Endothelial cell of umbilical vein (primary cell): ENCODE results near the gene USP16. TPM values are rescaled to one million over a fixed set of nuclear protein-coding genes. Genes with fewer than 3 reads are reported as not detected.

Source experiments
- BruUV-seq: library from RNA; stranded (reverse); fragments of 400-500 nt; replicated peaks from 2 replicates; lab custom pipeline; 2021; lab: Mats Ljungman, UMichigan
- CTCF ChIA-PET: fragments of 300-600, 350-600 bp; sonication (Branson Sonifier 250); formaldehyde crosslinking; loops from one replicate; lab custom pipeline; 2021; ENCODE audit warnings: antibody characterized with exemption, inconsistent platforms; lab: Charles Lee
- POLR2A ChIA-PET: fragments of 300-600, 350-600 bp; sonication (Branson Sonifier 250); formaldehyde crosslinking; loops from one replicate; lab custom pipeline; 2021; ENCODE audit warnings: antibody characterized with exemption, inconsistent platforms; lab: Charles Lee
- DNase-seq: peaks from one replicate; pipeline ENCODE4 v3.0.0-alpha.2; 2011; ENCODE audit warnings: low read depth, low spot score
- FAIRE-seq: peaks from 2 replicates; lab custom pipeline; 2011; peaks lifted over from hg19 to GRCh38; lab: Jason Lieb, UNC
- H2AFZ ChIP-seq: 2 replicates; pipeline ENCODE4 v1.6.0; 2012; ENCODE audit warnings: low read depth, low read length, control low read depth, inconsistent platforms
- H3K27ac ChIP-seq: 2 replicates; pipeline ENCODE4 v1.5.1; 2011; ENCODE audit warnings: low read depth, mild to moderate bottlenecking, control low read depth, low read length, moderate library complexity; ENCODE audit not compliant: insufficient read depth
- H3K27me3 ChIP-seq, 2 experiments: 2 replicates each; pipeline versions ENCODE4 v1.6.0 to v1.6.1; 2011; ENCODE audit warnings: low read length in 2 of 2, mixed read lengths in 1 of 2; ENCODE audit not compliant: control insufficient read depth in 2 of 2, insufficient read depth in 2 of 2
- H3K36me3 ChIP-seq, 2 experiments: 2 replicates in 1 of 2; 3 replicates in 1 of 2; pipeline ENCODE4 v1.5.1; 2011; ENCODE audit warnings: low read length in 2 of 2, mild to moderate bottlenecking in 1 of 2, moderate library complexity in 1 of 2; ENCODE audit not compliant: control insufficient read depth in 2 of 2, insufficient read depth in 2 of 2; ENCODE audit errors: extremely low read depth in 1 of 2
- H3K4me1 ChIP-seq: 3 replicates; pipeline ENCODE4 v1.5.1; 2011; ENCODE audit warnings: mild to moderate bottlenecking, low read length; ENCODE audit not compliant: control insufficient read depth, insufficient read depth; ENCODE audit errors: extremely low read depth
- H3K4me2 ChIP-seq: 2 replicates; pipeline ENCODE4 v1.6.1; 2011; ENCODE audit warnings: low read length, control low read depth, mixed read lengths; ENCODE audit not compliant: insufficient read depth
- H3K4me3 ChIP-seq, 3 experiments: fragments of 200-600 bp in 1 of 3; sonication (generic), shearing (Covaris generic) in 1 of 3; replicated peaks in 1 of 3; 2 replicates each; pipeline ENCODE4 v1.5.1; 2011 to 2016; ENCODE audit warnings: control low read depth in 3 of 3, low read length in 3 of 3, mild to moderate bottlenecking in 2 of 3, inconsistent platforms in 1 of 3, low read depth in 1 of 3, moderate library complexity in 1 of 3; ENCODE audit not compliant: insufficient read depth in 1 of 3
- H3K79me2 ChIP-seq: 2 replicates; pipeline ENCODE4 v1.6.0; 2012; ENCODE audit warnings: low read length, inconsistent platforms; ENCODE audit not compliant: control insufficient read depth, insufficient read depth
- H3K9ac ChIP-seq: replicated peaks from 2 replicates; pipeline ENCODE3; 2011; ENCODE audit warnings: low read length, control low read depth; ENCODE audit not compliant: insufficient read depth; ENCODE audit errors: extremely low read depth
- H3K9me1 ChIP-seq: replicated peaks from 3 replicates; pipeline ENCODE4 v1.6.0; 2011; ENCODE audit warnings: mild to moderate bottlenecking, low read length; ENCODE audit not compliant: control insufficient read depth, insufficient read depth; ENCODE audit errors: extremely low read depth
- H3K9me3 ChIP-seq: replicated peaks from 2 replicates; pipeline ENCODE4 v1.5.1; 2012; ENCODE audit warnings: low read length, inconsistent platforms; ENCODE audit not compliant: control insufficient read depth, insufficient read depth
- H4K20me1 ChIP-seq: replicated peaks from 2 replicates; pipeline ENCODE3; 2011; ENCODE audit warnings: mild to moderate bottlenecking, low read length; ENCODE audit not compliant: control insufficient read depth, insufficient read depth; ENCODE audit errors: extremely low read depth
- CTCF ChIP-seq, 2 donors: IDR thresholded peaks; 1 replicate in 1 of 2; 2 replicates in 1 of 2; pipeline ENCODE4 v1.5.1; 2011; ENCODE audit warnings: low read length in 2 of 2, mild to moderate bottlenecking in 2 of 2, moderate library complexity in 2 of 2, control low read depth in 1 of 2, inconsistent platforms in 1 of 2, low read depth in 1 of 2; ENCODE audit not compliant: insufficient read depth in 1 of 2; ENCODE audit errors: extremely low read depth in 1 of 2
- EZH2 ChIP-seq: IDR thresholded peaks from 2 replicates; pipeline ENCODE4 v1.6.1; 2012; ENCODE audit warnings: borderline replicate concordance, low read depth, mild to moderate bottlenecking, moderate library complexity, low read length, inconsistent platforms; ENCODE audit not compliant: severe bottlenecking
- FOS ChIP-seq: IDR thresholded peaks from 2 replicates; pipeline ENCODE4 v1.6.1; 2011; ENCODE audit warnings: mild to moderate bottlenecking, low read length, moderate library complexity, borderline replicate concordance; ENCODE audit not compliant: insufficient read depth
- GATA2 ChIP-seq: IDR thresholded peaks from 2 replicates; pipeline ENCODE4 v1.7.0; 2011; ENCODE audit warnings: low read depth, mild to moderate bottlenecking, moderate library complexity, mixed read lengths, low read length; ENCODE audit not compliant: insufficient read length, insufficient read depth
- JUN ChIP-seq: IDR thresholded peaks from 2 replicates; pipeline ENCODE4 v1.6.1; 2011; ENCODE audit warnings: borderline replicate concordance, low read depth; ENCODE audit not compliant: insufficient read length, insufficient read depth
- MAX ChIP-seq: IDR thresholded peaks from 2 replicates; pipeline ENCODE4 v1.6.1; 2011; ENCODE audit not compliant: insufficient read depth, insufficient read length
- MYC ChIP-seq: IDR thresholded peaks from one replicate; pipeline ENCODE4 v1.6.1; 2011; ENCODE audit warnings: mild to moderate bottlenecking, low read depth, low read length
- POLR2A ChIP-seq: IDR thresholded peaks from 2 replicates; pipeline ENCODE4 v1.6.1; 2012; ENCODE audit warnings: low read depth, mild to moderate bottlenecking, control low read depth, low read length
- POLR2AphosphoS5 ChIP-seq: IDR thresholded peaks from 2 replicates; pipeline ENCODE4 v1.6.1; 2012; ENCODE audit warnings: low read depth, mild to moderate bottlenecking, control low read depth, low read length, moderate library complexity; ENCODE audit not compliant: insufficient read depth
- dilution Hi-C: fragments of 300-500 bp; cut with MboI; formaldehyde crosslinking; loops from one replicate; pipeline ENCODE4 v1.15.0; 2019; ENCODE audit warnings: low sequenced_read_pairs; ENCODE audit not compliant: extremely low pct_ligation_motif_present
- intact Hi-C: fragments of 100-400 bp; cut with micrococcal nuclease; formaldehyde crosslinking; loops from one replicate; pipeline ENCODE4 v1.10.0; 2022
- polyA plus RNA-seq, 4 experiments: library from polyadenylated mRNA; depleted of rRNA in 3 of 4; stranded (reverse) in 3 of 4; unstranded in 1 of 4; fragments of >200 nt; gene quantifications; 2 replicates each; pipeline versions ENCODE4 v1.2.1 to v1.2.3, GENCODE V29; 2011 to 2012; ENCODE audit warnings: missing spikeins in 1 of 4
- total RNA-seq: library from RNA; stranded (reverse); gene quantifications from 2 replicates; pipeline ENCODE4 v1.2.3, GENCODE V29; 2021

Gene USP16
- total and polyA plus RNA-seq, 2 donors (not counting 3 experiments of a cell fraction or from before 2014, with no cell fraction given) = 5.9 to 31.3 TPM

GRCh38 chr21:29017639-29018237 is 6.7 kb upstream of the USP16 start:
- peak overlapping the region; percentile 11 for H2AFZ ChIP-seq
- peaks cover 11% of the 10 kb centered on the region for H3K4me1 ChIP-seq
- POLR2A ChIA-PET = interaction anchor here (1.5 kb wide), 1 partner anchor 15 kb away, joined by 6 read pairs; no protein-coding TSS in a partner anchor
- intact Hi-C loops (no loop called here), dilution Hi-C loops (no loop called here)
- DNase-seq = peak; percentile 82
- TF ChIP-seq POLR2AphosphoS5 = no peak
- no peak for TF ChIP-seq CTCF (IDR thresholded peaks at IDR 0.05; ENCODE audit: extremely low read depth in 1 of 2, insufficient read depth in 1 of 2, low read depth in 1 of 2, low read length in 2 of 2)
- TF ChIP-seq MAX = no peak
- no peak for TF ChIP-seq FOS
- TF ChIP-seq MYC = no peak
- TF ChIP-seq EZH2 = no peak
- TF ChIP-seq JUN = no peak
- no peak for TF ChIP-seq GATA2
- TF ChIP-seq POLR2A = no peak
- no peaks in the 10 kb centered on the region for H3K9me3 ChIP-seq
- H3K79me2 ChIP-seq = peaks cover 14% of the 10 kb centered on the region
- no peaks in the 10 kb centered on the region for H3K9me1 ChIP-seq
- H3K36me3 ChIP-seq = peaks cover 0 to 2% of the 10 kb centered on the region in 2 experiments
- peak overlapping the region; percentile 85 for H3K9ac ChIP-seq
- peak overlapping the region; percentile 98 for H3K4me2 ChIP-seq
- H3K4me3 ChIP-seq = peak overlapping the region in 2 of 3 experiments; percentile 87 to 96
- peak; percentile 63 for FAIRE-seq
- BruUV-seq = no TSS peak
- CTCF ChIA-PET = no interaction called here
- no peaks in the 10 kb centered on the region for H3K27me3 ChIP-seq
- no peaks in the 10 kb centered on the region for H4K20me1 ChIP-seq
- peak overlapping the region; percentile 15 for H3K27ac ChIP-seq
